HG02763 (cell line): Measurements from ENCODE around the gene WAC.
"Not testable (repeated sequence)": the region's sequence is repeated elsewhere in the genome, so short reads cannot be mapped to it uniquely, and the experiment has no call there.

Experiments
- ATAC-seq: cut with Tn5 transposase; IDR thresholded peaks from one replicate; pipeline ENCODE4 v1.9.1; 2021; ENCODE audit warnings: mild to moderate bottlenecking, moderate library complexity; ENCODE audit not compliant: unreplicated experiment

The WAC gene

GRCh38 chr10:28561531-28561930, 28.6 kb downstream of the WAC start:
- ATAC-seq: no peak

- no peak for ATAC-seq
These were observed 32.0 kb downstream of the WAC start for GRCh38 chr10:28564905-28565304.

GRCh38 chr10:28566458-28567015, 33.6 kb downstream of the WAC start:
- no peak for ATAC-seq

- ATAC-seq: no peak
These were observed 36.7 kb downstream of the WAC start for GRCh38 chr10:28569506-28570159.

GRCh38 chr10:28570598-28570997, 37.7 kb downstream of the WAC start:
- ATAC-seq: no peak

- no peak for ATAC-seq
These were observed 38.3 kb downstream of the WAC start for GRCh38 chr10:28571265-28571664.

- not testable (repeated sequence) for ATAC-seq
These were observed 41.3 kb downstream of the WAC start for GRCh38 chr10:28574214-28574613.

GRCh38 chr10:28575852-28576251, 42.9 kb downstream of the WAC start:
- ATAC-seq: no peak

- no peak for ATAC-seq
These were observed 44.6 kb downstream of the WAC start for GRCh38 chr10:28577506-28577905.

- no peak for ATAC-seq
These were observed 45.5 kb downstream of the WAC start for GRCh38 chr10:28578454-28578853.

GRCh38 chr10:28580825-28581224, 47.9 kb downstream of the WAC start:
- ATAC-seq: no peak

- ATAC-seq: no peak
These were observed 49.0 kb downstream of the WAC start for GRCh38 chr10:28581916-28582315.

GRCh38 chr10:28585076-28585475, 52.2 kb downstream of the WAC start:
- ATAC-seq: no peak

- ATAC-seq: no peak
These were observed 53.3 kb downstream of the WAC start for GRCh38 chr10:28586176-28586575.

GRCh38 chr10:28587270-28587969, 54.5 kb downstream of the WAC start:
- ATAC-seq: no peak

GRCh38 chr10:28587970-28588290, 55.0 kb downstream of the WAC start:
- no peak for ATAC-seq

- ATAC-seq: no peak
These were observed 60.0 kb downstream of the WAC start for GRCh38 chr10:28592953-28593352.

GRCh38 chr10:28593811-28594210, 60.9 kb downstream of the WAC start:
- ATAC-seq: no peak

- no peak for ATAC-seq
These were observed 61.5 kb downstream of the WAC start for GRCh38 chr10:28594406-28594805.

- no peak for ATAC-seq
These were observed 62.7 kb downstream of the WAC start for GRCh38 chr10:28595613-28596012.

- ATAC-seq: no peak
These were observed 67.1 kb downstream of the WAC start for GRCh38 chr10:28600056-28600455.

GRCh38 chr10:28601012-28601411, 68.1 kb downstream of the WAC start:
- no peak for ATAC-seq
